ENCODE measurements around the gene PLD6. TPM values are rescaled to one million over a fixed set of nuclear protein-coding genes. Genes with fewer than 3 reads are reported as not detected.

Gene PLD6
- total RNA-seq, 3 donors from 2014 or later (not counting 1 experiment from before 2014, with no cell fraction given): 0.45 to 1.7 (median 0.84) TPM

DNA sequence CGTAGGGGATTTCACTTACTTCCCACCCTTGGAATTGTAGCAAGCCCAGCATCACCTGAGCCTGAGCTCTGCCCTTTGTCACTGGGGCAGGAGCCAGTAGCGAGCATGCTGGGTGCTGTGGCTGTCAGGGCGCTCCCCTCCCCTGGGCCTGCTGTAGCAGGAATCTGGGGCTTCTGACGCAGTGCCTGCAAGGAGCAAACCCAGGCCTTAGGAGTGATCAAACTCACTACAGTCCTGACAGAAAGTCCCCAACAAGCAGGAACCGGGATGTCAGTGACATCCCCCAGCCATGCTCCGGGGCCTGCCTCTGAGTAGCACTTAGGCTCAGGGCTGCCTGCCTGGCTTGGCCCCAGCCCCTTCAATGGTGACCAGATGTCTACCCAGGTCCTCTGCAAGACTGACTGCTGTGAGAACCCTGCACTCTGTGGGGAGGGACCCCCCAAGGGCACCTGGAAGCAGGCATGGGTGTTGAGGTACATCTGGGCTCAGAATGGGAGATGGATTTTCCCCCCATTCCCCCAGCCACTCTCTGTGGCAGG is 23.5 kb downstream of the PLD6 start:
- ATAC-seq (no peak), DNase-seq (peak in 1 of 2 donors; percentile 49)
- H3K4me1 Mint-ChIP-seq: peaks cover 22 to 24% of the 10 kb centered on the region in 2 donors
- Histone ChIP-seq H3K9me3 (ENCODE audit: control insufficient read depth, insufficient read depth, low read length) (no peaks in the 10 kb centered on the region), H3K4me1 (ENCODE audit: control insufficient read depth, insufficient read depth, low read length) (peaks cover 35% of the 10 kb centered on the region), H3K36me3 (ENCODE audit: control insufficient read depth, insufficient read depth, low read length) (peaks cover 54% of the 10 kb centered on the region), H3K27ac (ENCODE audit: low read length) (peak overlapping the region; percentile 34), H3K4me3 (ENCODE audit: low read length) (no peak overlapping the region), H3K27me3 (ENCODE audit: control insufficient read depth, insufficient read depth, low read length) (no peaks in the 10 kb centered on the region)
- 85% methylated on average over 6 of the region's 6 CpGs for WGBS (ENCODE audit: insufficient coverage)
- H3K27ac Mint-ChIP-seq: peak overlapping the region in 1 of 2 donors; percentile 59
- H3K9me3 Mint-ChIP-seq: no peaks in the 10 kb centered on the region
- H3K4me3 Mint-ChIP-seq: no peak overlapping the region
- no peaks in the 10 kb centered on the region for H3K27me3 Mint-ChIP-seq (ENCODE audit: low read depth in 2 of 2)
- H3K36me3 Mint-ChIP-seq: no peaks in the 10 kb centered on the region
- intact Hi-C loops (cut with micrococcal nuclease): no loop called here
- TF ChIP-seq, protein P1, sequence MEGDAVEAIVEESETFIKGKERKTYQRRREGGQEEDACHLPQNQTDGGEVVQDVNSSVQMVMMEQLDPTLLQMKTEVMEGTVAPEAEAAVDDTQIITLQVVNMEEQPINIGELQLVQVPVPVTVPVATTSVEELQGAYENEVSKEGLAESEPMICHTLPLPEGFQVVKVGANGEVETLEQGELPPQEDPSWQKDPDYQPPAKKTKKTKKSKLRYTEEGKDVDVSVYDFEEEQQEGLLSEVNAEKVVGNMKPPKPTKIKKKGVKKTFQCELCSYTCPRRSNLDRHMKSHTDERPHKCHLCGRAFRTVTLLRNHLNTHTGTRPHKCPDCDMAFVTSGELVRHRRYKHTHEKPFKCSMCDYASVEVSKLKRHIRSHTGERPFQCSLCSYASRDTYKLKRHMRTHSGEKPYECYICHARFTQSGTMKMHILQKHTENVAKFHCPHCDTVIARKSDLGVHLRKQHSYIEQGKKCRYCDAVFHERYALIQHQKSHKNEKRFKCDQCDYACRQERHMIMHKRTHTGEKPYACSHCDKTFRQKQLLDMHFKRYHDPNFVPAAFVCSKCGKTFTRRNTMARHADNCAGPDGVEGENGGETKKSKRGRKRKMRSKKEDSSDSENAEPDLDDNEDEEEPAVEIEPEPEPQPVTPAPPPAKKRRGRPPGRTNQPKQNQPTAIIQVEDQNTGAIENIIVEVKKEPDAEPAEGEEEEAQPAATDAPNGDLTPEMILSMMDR (IDR thresholded peaks at IDR 0.05): no peak

DNA sequence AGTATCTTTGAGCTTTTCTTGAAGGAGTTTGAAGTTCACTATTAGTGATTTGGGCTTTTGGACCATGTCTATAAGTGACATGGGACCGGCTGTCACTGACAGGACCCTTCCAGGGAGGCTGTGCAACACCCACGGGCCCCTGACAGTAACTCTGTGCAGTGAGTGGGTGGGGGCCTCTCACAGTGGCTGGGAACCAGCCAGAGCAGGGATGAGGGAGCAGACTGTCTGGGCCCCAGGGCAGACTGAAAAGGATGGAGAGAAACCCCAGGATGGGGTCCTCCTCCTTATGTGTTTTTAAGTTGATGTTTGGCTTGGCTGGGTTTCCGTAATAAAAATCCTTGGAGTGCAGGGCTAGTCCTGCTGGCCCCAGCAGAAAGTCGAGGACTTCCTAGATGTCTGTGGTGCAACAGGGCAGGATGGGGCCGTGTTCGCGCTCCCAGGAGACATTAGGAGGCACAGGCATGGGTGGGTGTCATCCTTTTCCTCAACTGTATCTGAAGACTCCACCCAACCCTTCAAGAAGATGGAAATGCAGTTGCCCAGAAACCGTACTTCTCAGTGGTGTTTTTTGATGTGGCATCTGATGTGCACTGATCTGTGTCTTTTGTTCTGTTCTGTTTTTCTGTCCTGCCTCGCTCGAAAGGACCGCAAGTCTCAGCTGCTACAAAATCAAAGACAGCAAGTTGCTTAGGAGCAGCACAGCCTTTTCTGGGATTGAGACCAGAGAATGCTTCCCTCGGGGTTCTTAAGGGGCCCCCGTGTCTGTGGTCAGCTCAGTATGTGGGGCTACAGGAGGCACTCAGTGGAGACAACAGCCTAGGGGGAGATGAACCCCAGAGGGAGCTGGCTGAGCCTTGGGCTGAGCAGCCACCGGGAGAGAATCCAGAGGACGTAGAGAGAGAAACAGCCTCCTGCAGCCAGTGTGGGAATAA is 24.2 kb downstream of the PLD6 start:
- H3K9me3 ChIP-seq (ENCODE audit: control insufficient read depth, insufficient read depth, low read length): no peaks in the 10 kb centered on the region
- peaks cover 53% of the 10 kb centered on the region for H3K36me3 ChIP-seq (ENCODE audit: control insufficient read depth, insufficient read depth, low read length)
- Mint-ChIP-seq H3K4me3 (no peak overlapping the region), H3K36me3 (no peaks in the 10 kb centered on the region), H3K4me1 (peaks cover 22 to 24% of the 10 kb centered on the region in 2 donors), H3K27ac (peak overlapping the region in 1 of 2 donors; percentile 59), H3K27me3 (ENCODE audit: low read depth in 2 of 2) (no peaks in the 10 kb centered on the region), H3K9me3 (no peaks in the 10 kb centered on the region)
- H3K4me3 ChIP-seq (ENCODE audit: low read length): no peak overlapping the region
- peak in 1 of 2 donors; percentile 78 for DNase-seq
- WGBS (ENCODE audit: insufficient coverage): 48% methylated on average over 15 of the region's 15 CpGs
- peaks cover 35% of the 10 kb centered on the region for H3K4me1 ChIP-seq (ENCODE audit: control insufficient read depth, insufficient read depth, low read length)
- peak in 1 of 3 donors; percentile 16 for ATAC-seq
- no peaks in the 10 kb centered on the region for H3K27me3 ChIP-seq (ENCODE audit: control insufficient read depth, insufficient read depth, low read length)
- intact Hi-C loops (cut with micrococcal nuclease): no loop called here
- TF ChIP-seq, protein P1 (IDR thresholded peaks at IDR 0.05): no peak
- H3K27ac ChIP-seq (ENCODE audit: low read length): peak overlapping the region; percentile 34

DNA sequence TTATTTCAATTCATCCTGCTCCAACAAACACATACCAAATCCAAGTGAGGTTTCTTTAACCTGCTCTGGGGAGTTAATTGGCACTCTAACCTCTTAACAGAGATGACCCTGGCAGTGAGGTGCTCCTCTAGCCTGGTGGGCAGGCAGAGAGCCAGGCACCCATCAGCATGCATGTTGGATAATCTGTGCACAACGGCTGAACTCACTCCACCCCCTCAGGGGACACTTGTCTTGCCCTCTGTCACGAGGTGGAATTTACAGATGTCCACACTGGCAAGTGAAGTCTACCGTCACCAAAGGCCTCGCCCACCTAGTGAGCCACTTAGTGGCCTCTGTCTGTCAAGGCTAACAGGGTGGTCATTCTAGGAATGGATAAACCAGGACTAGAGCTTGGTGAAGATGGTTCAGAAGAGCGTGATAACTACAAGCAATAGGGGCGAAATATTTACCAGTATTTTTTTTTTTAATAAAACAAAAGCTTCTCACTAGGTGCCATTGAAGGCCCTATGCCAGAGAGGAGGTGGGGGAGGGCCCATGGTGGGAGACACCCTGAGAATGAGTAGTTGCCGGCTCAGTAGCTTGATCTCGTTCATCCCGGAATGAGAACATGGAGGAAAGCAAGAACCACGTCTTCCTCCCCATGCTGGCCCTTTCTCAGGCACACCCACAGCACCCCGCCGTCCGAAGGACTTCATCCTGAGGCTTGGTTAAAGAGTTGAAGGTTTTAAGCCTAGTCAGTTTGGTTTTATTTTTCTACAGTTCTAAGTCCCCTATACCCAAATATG is 25.2 kb downstream of the PLD6 start:
- H3K9me3 Mint-ChIP-seq: no peaks in the 10 kb centered on the region
- H3K36me3 ChIP-seq (ENCODE audit: control insufficient read depth, insufficient read depth, low read length): peaks cover 60% of the 10 kb centered on the region
- H3K4me3 Mint-ChIP-seq: no peak overlapping the region
- H3K27me3 Mint-ChIP-seq (ENCODE audit: low read depth in 2 of 2): no peaks in the 10 kb centered on the region
- no peaks in the 10 kb centered on the region for H3K27me3 ChIP-seq (ENCODE audit: control insufficient read depth, insufficient read depth, low read length)
- DNase-seq (peak in 1 of 2 donors; percentile 20), ATAC-seq (no peak)
- H3K4me3 ChIP-seq (ENCODE audit: low read length): no peak overlapping the region
- no peaks in the 10 kb centered on the region for H3K9me3 ChIP-seq (ENCODE audit: control insufficient read depth, insufficient read depth, low read length)
- H3K4me1 ChIP-seq (ENCODE audit: control insufficient read depth, insufficient read depth, low read length): peaks cover 35% of the 10 kb centered on the region
- H3K36me3 Mint-ChIP-seq: no peaks in the 10 kb centered on the region
- intact Hi-C loops (cut with micrococcal nuclease): no loop called here
- TF ChIP-seq, protein P1 (IDR thresholded peaks at IDR 0.05): no peak
- H3K4me1 Mint-ChIP-seq: peaks cover 17 to 23% of the 10 kb centered on the region in 2 donors
- 86% methylated on average over 7 of the region's 13 CpGs for WGBS (ENCODE audit: insufficient coverage)
- H3K27ac ChIP-seq (ENCODE audit: low read length): no peak overlapping the region
- H3K27ac Mint-ChIP-seq: peak overlapping the region; percentile 48 to 59

Measured in natural killer cell (primary cell).